Smooth muscle cell (in vitro differentiated cells): Measurements from ENCODE around the gene STK33. TPM values are rescaled to one million over a fixed set of nuclear protein-coding genes. Genes with fewer than 3 reads are reported as not detected.

ENCODE experiments used
- DNase-seq: peaks from one replicate; lab custom pipeline; 2025; ENCODE audit not compliant: unreplicated experiment; lab: John Stamatoyannopoulos, UW
- H2AFZ ChIP-seq: fragments of 200-600 bp; sonication (generic); 2 replicates; pipeline ENCODE4 v1.6.0; 2016; ENCODE audit warnings: antibody characterized with exemption, low read depth, mild to moderate bottlenecking
- H3F3A ChIP-seq: fragments of 200-600 bp; sonication (generic); 2 replicates; pipeline ENCODE4 v1.6.0; 2017; ENCODE audit warnings: antibody characterized with exemption, low read depth
- H3K27ac ChIP-seq: fragments of 200-600 bp; sonication (generic); 2 replicates; pipeline ENCODE4 v1.5.1; 2016; ENCODE audit warnings: low read depth, mild to moderate bottlenecking
- H3K27me3 ChIP-seq: fragments of 200-600 bp; sonication (generic); 2 replicates; pipeline ENCODE4 v1.6.1; 2016; ENCODE audit warnings: low read depth, mild to moderate bottlenecking
- H3K36me3 ChIP-seq: fragments of 200-600 bp; sonication (generic); 2 replicates; pipeline ENCODE4 v1.5.1; 2016; ENCODE audit warnings: low read depth
- H3K4me1 ChIP-seq: fragments of 200-600 bp; sonication (generic); 2 replicates; pipeline ENCODE4 v1.5.1; 2016; ENCODE audit warnings: low read depth
- H3K4me2 ChIP-seq: fragments of 200-600 bp; sonication (generic); 2 replicates; pipeline ENCODE4 v1.6.0; 2016; ENCODE audit warnings: mild to moderate bottlenecking
- H3K4me3 ChIP-seq: fragments of 200-600 bp; sonication (generic); 2 replicates; pipeline ENCODE4 v1.5.1; 2016; ENCODE audit warnings: mild to moderate bottlenecking
- H3K79me2 ChIP-seq: fragments of 200-600 bp; sonication (generic); 2 replicates; pipeline ENCODE4 v1.6.0; 2016; ENCODE audit warnings: low read depth, mild to moderate bottlenecking
- H3K9ac ChIP-seq: fragments of 200-600 bp; sonication (generic); 2 replicates; pipeline ENCODE4 v1.6.0; 2016; ENCODE audit warnings: low read depth
- H3K9me3 ChIP-seq: fragments of 200-600 bp; sonication (generic); replicated peaks from 2 replicates; pipeline ENCODE4 v1.5.1; 2016; ENCODE audit warnings: low read depth
- H4K20me1 ChIP-seq: fragments of 200-600 bp; sonication (generic); 2 replicates; pipeline ENCODE4 v1.6.0; 2016; ENCODE audit warnings: low read depth
- WGBS: methylation state at CpG from one replicate; pipeline ENCODE4 v1.1.7; 2016; ENCODE audit warnings: low lambda C conversion rate; 5-methylcytosine and 5-hydroxymethylcytosine counted together
- polyA plus RNA-seq: library from polyadenylated mRNA; unstranded; fragments of >200 nt; fragmentation: Nextera tagmentation; extraction: Ambion mirVana; gene quantifications from 2 replicates; pipeline ENCODE4 v1.2.1, GENCODE V29; 2016
- total RNA-seq: library from RNA; depleted of rRNA; stranded (reverse); fragments of >200 nt; gene quantifications from 2 replicates; pipeline ENCODE4 v1.2.3, GENCODE V29; 2014
- TF ChIP-seq, protein P1 (sequence below): fragments of 200-600 bp; sonication (generic); IDR thresholded peaks from 2 replicates; pipeline ENCODE4 v1.5.1; 2017; ENCODE audit warnings: borderline replicate concordance, mild to moderate bottlenecking, antibody characterized with exemption; ENCODE audit not compliant: insufficient read depth, poor library complexity, severe bottlenecking

Gene STK33
- total and polyA plus RNA-seq, 2 experiments from 2014 or later: 1.2 to 2.9 TPM

DNA sequence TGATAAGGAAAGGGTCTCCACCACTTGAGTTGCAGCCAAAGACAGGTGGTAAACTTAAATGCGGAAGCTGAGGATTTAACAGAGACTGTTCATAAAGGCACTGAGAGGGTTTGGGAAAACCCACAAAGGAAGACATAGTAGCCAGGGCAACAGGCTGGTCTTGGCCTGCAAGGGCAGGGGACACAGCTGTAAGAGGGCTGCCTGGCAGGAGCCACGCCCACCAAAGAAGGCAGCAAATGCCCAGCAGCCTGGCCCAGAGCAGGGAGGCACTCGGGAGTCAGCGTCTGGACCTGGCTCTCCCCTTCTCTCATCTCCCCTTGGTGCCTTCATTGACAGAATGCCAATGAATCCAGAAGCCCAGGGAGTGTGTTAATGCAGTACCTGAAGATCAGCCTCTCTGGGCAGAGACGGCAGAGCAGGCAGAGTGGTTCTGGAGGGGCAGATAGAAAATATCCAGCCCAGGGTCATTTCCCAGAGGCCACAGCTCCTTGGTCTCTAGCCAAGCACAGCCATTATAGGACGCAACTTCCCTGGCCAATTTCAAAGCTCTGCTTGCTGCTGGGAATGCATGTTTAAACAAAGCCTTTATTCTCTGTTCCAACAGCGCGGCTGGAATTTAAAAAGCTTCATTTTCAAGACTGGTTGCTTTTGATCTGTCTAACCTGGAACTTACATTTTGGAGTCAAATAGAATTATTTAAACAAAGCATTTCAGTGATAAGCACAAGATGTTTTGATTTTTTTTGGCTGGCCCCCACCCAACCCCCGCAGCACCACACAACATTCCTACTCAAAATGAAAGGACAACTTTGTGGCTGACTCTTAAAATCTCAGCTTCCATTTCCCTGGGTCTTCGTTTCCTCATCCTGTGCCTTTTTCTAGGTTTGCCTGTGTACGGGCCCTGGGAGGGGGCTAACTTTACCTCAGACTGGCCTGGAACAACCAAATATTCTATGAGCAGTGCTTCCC lies 204.7 kb downstream of the STK33 start:
- TF ChIP-seq, protein P1, sequence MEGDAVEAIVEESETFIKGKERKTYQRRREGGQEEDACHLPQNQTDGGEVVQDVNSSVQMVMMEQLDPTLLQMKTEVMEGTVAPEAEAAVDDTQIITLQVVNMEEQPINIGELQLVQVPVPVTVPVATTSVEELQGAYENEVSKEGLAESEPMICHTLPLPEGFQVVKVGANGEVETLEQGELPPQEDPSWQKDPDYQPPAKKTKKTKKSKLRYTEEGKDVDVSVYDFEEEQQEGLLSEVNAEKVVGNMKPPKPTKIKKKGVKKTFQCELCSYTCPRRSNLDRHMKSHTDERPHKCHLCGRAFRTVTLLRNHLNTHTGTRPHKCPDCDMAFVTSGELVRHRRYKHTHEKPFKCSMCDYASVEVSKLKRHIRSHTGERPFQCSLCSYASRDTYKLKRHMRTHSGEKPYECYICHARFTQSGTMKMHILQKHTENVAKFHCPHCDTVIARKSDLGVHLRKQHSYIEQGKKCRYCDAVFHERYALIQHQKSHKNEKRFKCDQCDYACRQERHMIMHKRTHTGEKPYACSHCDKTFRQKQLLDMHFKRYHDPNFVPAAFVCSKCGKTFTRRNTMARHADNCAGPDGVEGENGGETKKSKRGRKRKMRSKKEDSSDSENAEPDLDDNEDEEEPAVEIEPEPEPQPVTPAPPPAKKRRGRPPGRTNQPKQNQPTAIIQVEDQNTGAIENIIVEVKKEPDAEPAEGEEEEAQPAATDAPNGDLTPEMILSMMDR: no peak
- no peak overlapping the region for H3K27ac ChIP-seq
- no peaks in the 10 kb centered on the region for H3K36me3 ChIP-seq
- H3K4me3 ChIP-seq: no peak overlapping the region
- no peaks in the 10 kb centered on the region for H3F3A ChIP-seq
- H3K9me3 ChIP-seq: no peaks in the 10 kb centered on the region
- H3K79me2 ChIP-seq: no peaks in the 10 kb centered on the region
- H3K9ac ChIP-seq: no peak overlapping the region
- H3K4me1 ChIP-seq: peaks cover 12% of the 10 kb centered on the region
- DNase-seq: no peak
- no peaks in the 10 kb centered on the region for H4K20me1 ChIP-seq
- no peak overlapping the region for H2AFZ ChIP-seq
- no peaks in the 10 kb centered on the region for H3K27me3 ChIP-seq
- WGBS: 73% methylated on average over 11 of the region's 11 CpGs
- no peak overlapping the region for H3K4me2 ChIP-seq

DNA sequence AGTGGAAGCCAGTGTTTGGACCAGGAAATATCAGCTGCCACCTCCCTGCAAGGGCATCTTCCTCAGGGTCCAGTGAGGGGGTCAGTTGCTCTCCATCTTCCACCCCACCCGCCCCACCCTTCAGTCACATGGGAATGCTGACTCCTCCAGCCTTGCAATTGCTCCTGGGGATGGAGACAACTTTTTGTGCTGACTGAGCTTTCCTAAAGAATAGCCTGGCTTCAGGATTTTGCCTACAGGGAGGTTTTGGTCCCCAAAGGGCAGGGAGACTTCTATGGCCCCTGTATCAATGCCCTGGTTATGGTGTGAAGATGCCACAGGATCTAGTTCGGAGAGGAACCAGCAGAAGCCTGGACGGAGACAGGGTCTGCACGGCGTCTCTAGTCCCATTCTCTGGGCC lies 206.3 kb downstream of the STK33 start:
- no peaks in the 10 kb centered on the region for H3K79me2 ChIP-seq
- H3F3A ChIP-seq: peaks cover 3% of the 10 kb centered on the region
- DNase-seq: no peak
- H3K4me2 ChIP-seq: no peak overlapping the region
- no peaks in the 10 kb centered on the region for H3K36me3 ChIP-seq
- no peak overlapping the region for H3K9ac ChIP-seq
- no peak overlapping the region for H3K4me3 ChIP-seq
- WGBS: 99% methylated on average over 5 of the region's 5 CpGs
- H3K9me3 ChIP-seq: no peaks in the 10 kb centered on the region
- H4K20me1 ChIP-seq: no peaks in the 10 kb centered on the region
- H2AFZ ChIP-seq: no peak overlapping the region
- no peak overlapping the region for H3K27ac ChIP-seq
- H3K4me1 ChIP-seq: peaks cover 12% of the 10 kb centered on the region
- TF ChIP-seq, protein P1: no peak
- H3K27me3 ChIP-seq: no peaks in the 10 kb centered on the region

DNA sequence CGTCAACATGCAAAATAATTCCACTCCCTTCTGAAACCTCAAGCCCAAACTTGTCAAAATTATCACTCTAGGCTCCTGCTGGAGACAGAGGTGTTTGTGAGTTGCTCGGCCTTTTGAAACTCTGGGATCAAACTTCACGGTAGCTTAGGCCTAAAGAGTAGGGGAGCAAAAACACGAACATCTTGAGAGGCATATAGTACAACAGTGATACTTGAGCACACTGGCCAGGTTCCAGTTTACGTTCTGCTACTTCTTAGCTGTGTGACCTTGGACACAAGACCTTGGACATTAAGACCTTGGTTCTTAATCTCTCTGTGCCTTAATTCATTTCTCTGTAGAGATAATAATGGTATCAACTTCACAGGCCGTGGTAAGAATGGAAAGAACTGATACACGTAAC lies 206.9 kb downstream of the STK33 start:
- no peak overlapping the region for H2AFZ ChIP-seq
- no peaks in the 10 kb centered on the region for H3K36me3 ChIP-seq
- H3K79me2 ChIP-seq: no peaks in the 10 kb centered on the region
- no peak overlapping the region for H3K27ac ChIP-seq
- no peak for DNase-seq
- no peaks in the 10 kb centered on the region for H3K9me3 ChIP-seq
- H3K27me3 ChIP-seq: no peaks in the 10 kb centered on the region
- no peak overlapping the region for H3K4me2 ChIP-seq
- peaks cover 12% of the 10 kb centered on the region for H3K4me1 ChIP-seq
- WGBS: 84% methylated on average over 7 of the region's 7 CpGs
- no peaks in the 10 kb centered on the region for H4K20me1 ChIP-seq
- H3K9ac ChIP-seq: no peak overlapping the region
- TF ChIP-seq, protein P1: no peak
- H3F3A ChIP-seq: peaks cover 3% of the 10 kb centered on the region
- H3K4me3 ChIP-seq: no peak overlapping the region
